ENCODE measurements around the gene CHST1. TPM values are rescaled to one million over a fixed set of nuclear protein-coding genes. Genes with fewer than 3 reads are reported as not detected.

The CHST1 gene
- total RNA-seq, 2 experiments from 2014 or later, result not detected

DNA sequence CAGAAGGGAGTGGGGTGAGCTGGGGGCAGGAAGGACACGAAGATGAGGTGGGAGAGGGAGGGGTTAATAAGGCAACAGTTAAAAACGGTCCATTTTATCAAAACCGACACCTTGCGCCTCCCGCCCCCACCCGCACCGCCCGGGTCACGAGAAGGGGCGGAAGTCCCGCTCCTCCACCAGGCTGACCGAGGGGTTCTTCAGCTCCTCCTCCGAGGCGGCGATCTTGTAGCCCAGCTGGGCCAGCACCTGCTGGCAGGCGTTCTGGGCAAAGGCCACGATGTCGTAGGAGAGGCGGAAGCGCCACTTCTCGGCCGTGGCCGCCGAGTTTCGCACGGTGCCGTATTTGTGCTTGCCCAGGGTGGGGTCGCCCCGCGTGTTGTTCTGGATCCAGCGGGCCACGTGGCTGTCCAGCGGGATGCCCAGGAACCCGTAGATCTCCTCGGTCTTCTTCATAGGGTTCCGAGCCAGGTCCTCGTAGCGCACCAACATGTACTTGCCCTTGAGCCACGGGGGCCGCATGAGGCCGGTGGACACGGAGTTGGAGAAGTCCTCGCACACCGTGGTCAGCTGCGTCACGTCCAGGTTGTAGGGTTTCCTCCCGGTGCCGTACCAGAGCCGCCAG lies 15.8 kb downstream of the CHST1 start:
- CTCF ChIA-PET, result no interaction called here
- intact Hi-C loops (cut with DNase I, micrococcal nuclease), result no loop called here

DNA sequence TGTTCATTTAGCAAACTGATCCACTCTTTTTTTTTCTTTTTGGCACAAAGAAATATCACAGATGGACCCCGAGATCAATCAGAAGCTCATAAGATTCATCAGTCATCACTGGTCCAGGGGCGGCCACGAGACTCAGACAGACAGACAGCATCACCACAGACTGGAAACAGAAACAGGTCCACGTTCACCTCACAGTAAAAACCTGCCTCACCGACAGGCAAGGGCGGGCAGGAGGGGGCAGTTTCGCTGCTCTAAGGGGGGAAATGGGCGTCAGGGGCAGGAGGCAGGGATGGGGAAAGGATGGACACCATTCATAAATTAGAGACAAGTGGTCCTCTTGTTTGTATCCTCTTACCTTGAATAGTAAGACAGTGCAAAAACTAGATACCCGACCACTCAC lies 16.5 kb downstream of the CHST1 start:
- no peak overlapping the region for H3K27ac Mint-ChIP-seq
- H3K4me1 Mint-ChIP-seq (ENCODE audit: low read depth), result no peaks in the 10 kb centered on the region
- Histone ChIP-seq H3K36me3 (ENCODE audit: insufficient read depth, low read length) (no peaks in the 10 kb centered on the region), H3K27ac (ENCODE audit: low read depth in 1 of 2, low read length in 2 of 2) (no peak overlapping the region), H3K4me1 (ENCODE audit: insufficient read depth, low read length) (no peaks in the 10 kb centered on the region), H3K9me3 (ENCODE audit: control insufficient read depth in 1 of 2, insufficient read depth in 1 of 2, low read length in 2 of 2) (peaks cover 0 to 11% of the 10 kb centered on the region in 2 experiments), H3K4me3 (ENCODE audit: low read length) (no peak overlapping the region), H3K27me3 (ENCODE audit: control insufficient read depth in 1 of 2, insufficient read depth in 2 of 2, low read length in 2 of 2) (peaks cover 0 to 7% of the 10 kb centered on the region in 2 experiments)
- intact Hi-C loops (cut with DNase I, micrococcal nuclease), result no loop called here
- no peaks in the 10 kb centered on the region for H3K9me3 Mint-ChIP-seq
- TF ChIP-seq, protein P1, sequence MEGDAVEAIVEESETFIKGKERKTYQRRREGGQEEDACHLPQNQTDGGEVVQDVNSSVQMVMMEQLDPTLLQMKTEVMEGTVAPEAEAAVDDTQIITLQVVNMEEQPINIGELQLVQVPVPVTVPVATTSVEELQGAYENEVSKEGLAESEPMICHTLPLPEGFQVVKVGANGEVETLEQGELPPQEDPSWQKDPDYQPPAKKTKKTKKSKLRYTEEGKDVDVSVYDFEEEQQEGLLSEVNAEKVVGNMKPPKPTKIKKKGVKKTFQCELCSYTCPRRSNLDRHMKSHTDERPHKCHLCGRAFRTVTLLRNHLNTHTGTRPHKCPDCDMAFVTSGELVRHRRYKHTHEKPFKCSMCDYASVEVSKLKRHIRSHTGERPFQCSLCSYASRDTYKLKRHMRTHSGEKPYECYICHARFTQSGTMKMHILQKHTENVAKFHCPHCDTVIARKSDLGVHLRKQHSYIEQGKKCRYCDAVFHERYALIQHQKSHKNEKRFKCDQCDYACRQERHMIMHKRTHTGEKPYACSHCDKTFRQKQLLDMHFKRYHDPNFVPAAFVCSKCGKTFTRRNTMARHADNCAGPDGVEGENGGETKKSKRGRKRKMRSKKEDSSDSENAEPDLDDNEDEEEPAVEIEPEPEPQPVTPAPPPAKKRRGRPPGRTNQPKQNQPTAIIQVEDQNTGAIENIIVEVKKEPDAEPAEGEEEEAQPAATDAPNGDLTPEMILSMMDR (IDR thresholded peaks at IDR 0.05), result no peak
- no peak overlapping the region for H3K4me3 Mint-ChIP-seq
- POLR2A ChIA-PET, result no interaction called here
- peaks cover 28% of the 10 kb centered on the region for H3K27me3 Mint-ChIP-seq
- CTCF ChIA-PET, result no interaction called here
- ATAC-seq (ENCODE audit: poor library complexity) (no peak), DNase-seq (no peak)
- no peaks in the 10 kb centered on the region for H3K36me3 Mint-ChIP-seq (ENCODE audit: low read depth)

More for the DNA sequence above, 15.8 kb downstream of the CHST1 start:
- TF ChIP-seq, protein P1 (IDR thresholded peaks at IDR 0.05), result no peak
- Histone ChIP-seq H3K27me3 (ENCODE audit: control insufficient read depth in 1 of 2, insufficient read depth in 2 of 2, low read length in 2 of 2) (peaks cover 0 to 7% of the 10 kb centered on the region in 2 experiments), H3K9me3 (ENCODE audit: control insufficient read depth in 1 of 2, insufficient read depth in 1 of 2, low read length in 2 of 2) (peaks cover 0 to 11% of the 10 kb centered on the region in 2 experiments), H3K4me3 (ENCODE audit: low read length) (no peak overlapping the region), H3K27ac (ENCODE audit: low read depth in 1 of 2, low read length in 2 of 2) (no peak overlapping the region), H3K36me3 (ENCODE audit: insufficient read depth, low read length) (no peaks in the 10 kb centered on the region), H3K4me1 (ENCODE audit: insufficient read depth, low read length) (no peaks in the 10 kb centered on the region)
- Mint-ChIP-seq H3K4me1 (ENCODE audit: low read depth) (no peaks in the 10 kb centered on the region), H3K9me3 (no peaks in the 10 kb centered on the region), H3K27ac (no peak overlapping the region), H3K27me3 (peaks cover 22% of the 10 kb centered on the region), H3K4me3 (no peak overlapping the region), H3K36me3 (ENCODE audit: low read depth) (no peaks in the 10 kb centered on the region)
- ATAC-seq (ENCODE audit: poor library complexity) (no peak), DNase-seq (no peak)
- POLR2A ChIA-PET, result no interaction called here

DNA sequence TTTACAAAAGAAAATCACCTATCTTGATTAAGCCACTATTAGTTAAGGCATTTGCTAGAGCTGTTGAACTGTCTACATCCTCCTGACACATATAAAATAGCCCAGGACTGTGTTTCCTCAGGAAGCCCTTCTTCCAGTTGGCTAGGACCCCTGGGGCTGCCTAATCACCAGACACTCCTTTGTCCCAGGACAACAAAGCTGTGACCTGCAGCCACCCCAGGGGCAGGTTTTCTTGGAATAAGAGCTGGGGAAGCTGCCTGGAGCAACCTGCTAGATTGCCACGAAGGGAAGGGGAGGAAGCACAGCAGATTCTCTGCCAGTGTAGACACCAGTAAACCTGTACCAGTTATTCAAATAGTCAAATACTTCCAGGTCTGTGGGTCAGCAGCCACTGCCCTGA lies 17.6 kb downstream of the CHST1 start:
- H3K27me3 Mint-ChIP-seq, result peaks cover 37% of the 10 kb centered on the region

More for the DNA sequence above, 17.6 kb downstream of the CHST1 start:
- Mint-ChIP-seq H3K27ac (no peak overlapping the region), H3K4me1 (ENCODE audit: low read depth) (no peaks in the 10 kb centered on the region), H3K9me3 (no peaks in the 10 kb centered on the region), H3K4me3 (no peak overlapping the region), H3K36me3 (ENCODE audit: low read depth) (no peaks in the 10 kb centered on the region)
- Histone ChIP-seq H3K9me3 (ENCODE audit: control insufficient read depth in 1 of 2, insufficient read depth in 1 of 2, low read length in 2 of 2) (peaks cover 0 to 11% of the 10 kb centered on the region in 2 experiments), H3K4me1 (ENCODE audit: insufficient read depth, low read length) (no peaks in the 10 kb centered on the region), H3K36me3 (ENCODE audit: insufficient read depth, low read length) (no peaks in the 10 kb centered on the region), H3K27ac (ENCODE audit: low read depth in 1 of 2, low read length in 2 of 2) (no peak overlapping the region), H3K27me3 (ENCODE audit: control insufficient read depth in 1 of 2, insufficient read depth in 2 of 2, low read length in 2 of 2) (peaks cover 0 to 7% of the 10 kb centered on the region in 2 experiments), H3K4me3 (ENCODE audit: low read length) (no peak overlapping the region)
- TF ChIP-seq, protein P1 (IDR thresholded peaks at IDR 0.05), result no peak
- DNase-seq, result no peak
- ChIA-PET CTCF (no interaction called here), POLR2A (no interaction called here)
- ATAC-seq (ENCODE audit: poor library complexity), result no peak
- intact Hi-C loops (cut with DNase I, micrococcal nuclease), result no loop called here

Data from CD4-positive, alpha-beta T cell (primary cell).